Central memory CD4-positive, alpha-beta T cell (primary cell): ENCODE results near the gene MPPED2.

Source experiments
- DNase-seq: peaks from one replicate; pipeline ENCODE4 v3.0.0; 2022

The MPPED2 gene

GRCh38 chr11:30481796-30482195 is 104.4 kb downstream of the MPPED2 start:
- DNase-seq = no peak

DNA sequence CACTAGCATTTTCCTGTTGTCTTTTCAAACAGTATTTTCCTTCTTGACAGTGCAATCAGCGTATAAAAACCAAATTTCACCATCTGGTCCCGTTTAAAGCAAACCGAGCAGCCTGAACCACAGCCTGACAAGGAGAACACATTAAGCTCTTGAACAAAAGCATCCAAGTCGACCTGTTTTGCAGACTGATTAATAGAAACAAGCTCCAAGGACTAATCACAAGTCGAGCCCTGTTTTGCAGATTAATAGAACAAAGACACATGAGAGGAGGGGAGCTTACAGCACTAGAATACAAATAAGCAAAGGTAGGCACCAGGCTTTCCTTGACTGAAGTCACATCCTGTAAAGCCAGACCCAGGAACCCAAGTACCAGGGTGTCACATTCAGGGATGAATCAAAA is 104.8 kb downstream of the MPPED2 start:
- DNase-seq = no peak

DNA sequence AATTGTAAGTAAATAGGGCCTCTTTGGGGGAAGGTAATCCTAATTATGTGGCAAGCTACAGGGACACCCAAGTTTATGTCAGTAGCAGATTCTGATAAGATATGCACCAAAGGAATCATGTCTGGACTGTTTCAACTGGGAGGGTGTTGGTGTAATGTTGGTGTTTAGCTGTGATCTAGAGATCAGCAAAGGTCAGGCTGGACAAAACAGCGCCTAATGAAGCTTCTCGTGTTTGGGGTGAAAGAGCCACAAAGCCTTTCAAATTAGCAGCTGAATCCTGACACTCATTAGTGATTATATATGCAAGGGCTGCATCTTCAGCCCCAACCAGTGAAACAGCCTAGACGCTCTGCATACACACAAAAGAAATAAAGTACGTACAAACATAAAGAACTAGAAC is 106.3 kb downstream of the MPPED2 start:
- DNase-seq = no peak

GRCh38 chr11:30478923-30479322 is 107.2 kb downstream of the MPPED2 start:
- DNase-seq = no peak

DNA sequence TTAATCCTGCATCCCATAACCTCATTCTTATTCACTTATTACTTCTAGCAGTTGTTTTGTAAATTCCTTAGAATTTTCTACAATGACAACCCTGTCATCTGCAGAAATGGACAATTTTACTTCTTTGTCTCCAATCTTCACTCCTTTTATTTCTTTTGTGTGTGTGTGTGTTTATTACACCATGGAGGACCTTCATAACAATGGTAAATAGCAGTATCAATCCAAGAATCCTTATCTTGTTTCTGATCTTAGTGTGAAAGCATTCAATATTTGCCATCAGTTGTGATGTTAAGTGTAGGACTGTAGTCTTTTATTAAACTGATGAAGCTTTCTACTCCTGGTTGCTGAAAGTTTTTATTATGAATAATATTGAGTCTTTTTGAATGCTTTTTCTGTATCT is 109.1 kb downstream of the MPPED2 start:
- no peak for DNase-seq

DNA sequence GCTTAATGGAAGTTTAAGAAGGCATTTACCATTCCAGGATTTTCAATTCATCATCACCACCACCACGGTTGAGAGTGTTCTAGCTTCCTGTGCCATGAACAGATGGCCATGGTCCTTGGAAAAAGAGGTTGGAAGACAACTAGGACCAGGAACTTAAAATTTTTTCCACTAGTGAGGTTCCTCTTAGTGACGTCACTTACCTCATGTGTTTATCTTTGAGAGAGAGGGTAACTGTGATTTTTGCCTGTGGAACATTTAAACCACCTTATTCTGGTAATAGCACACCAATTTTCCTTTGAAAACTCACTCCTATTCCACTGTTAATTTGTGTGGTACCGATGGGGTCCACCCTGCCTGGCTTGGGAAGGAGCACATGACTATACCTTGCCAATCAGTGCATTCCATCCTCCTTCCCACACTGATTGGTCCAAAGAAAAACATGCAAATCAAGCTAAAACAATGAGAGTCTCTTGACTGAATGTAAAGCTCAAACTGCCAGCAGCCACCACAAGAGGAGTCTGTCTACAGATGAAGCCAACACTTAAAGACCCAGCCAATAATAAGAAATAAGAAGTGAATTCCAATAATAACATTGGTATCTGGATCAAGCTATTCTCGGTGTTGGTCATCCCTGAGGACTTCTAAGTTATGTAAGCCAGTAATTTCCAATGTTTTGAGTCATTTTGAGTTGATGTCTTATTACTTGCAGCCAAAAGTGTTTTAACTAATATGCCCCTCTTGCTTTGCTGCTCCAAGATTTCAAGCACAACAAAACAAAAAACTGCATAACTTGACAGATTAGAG is 111.8 kb downstream of the MPPED2 start:
- no peak for DNase-seq

DNA sequence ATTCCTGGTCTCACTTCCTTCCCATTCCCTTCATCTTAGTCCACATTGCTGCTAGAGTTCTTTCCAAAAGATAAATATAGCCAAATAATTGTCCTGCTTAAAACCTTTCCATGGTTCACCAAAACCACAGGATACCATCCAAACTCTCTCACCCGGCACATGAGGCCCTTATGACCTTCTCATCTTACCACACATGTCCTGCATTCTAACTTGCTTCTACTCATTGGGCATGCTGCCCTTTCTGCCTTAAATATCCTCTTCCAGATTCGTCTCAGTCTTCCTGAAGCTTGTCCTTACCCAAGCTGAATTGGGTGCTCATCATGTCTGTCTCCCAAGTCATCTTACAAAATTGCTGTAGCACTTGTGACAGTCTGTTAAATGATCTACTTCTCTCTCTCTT is 114.9 kb downstream of the MPPED2 start:
- DNase-seq = no peak

DNA sequence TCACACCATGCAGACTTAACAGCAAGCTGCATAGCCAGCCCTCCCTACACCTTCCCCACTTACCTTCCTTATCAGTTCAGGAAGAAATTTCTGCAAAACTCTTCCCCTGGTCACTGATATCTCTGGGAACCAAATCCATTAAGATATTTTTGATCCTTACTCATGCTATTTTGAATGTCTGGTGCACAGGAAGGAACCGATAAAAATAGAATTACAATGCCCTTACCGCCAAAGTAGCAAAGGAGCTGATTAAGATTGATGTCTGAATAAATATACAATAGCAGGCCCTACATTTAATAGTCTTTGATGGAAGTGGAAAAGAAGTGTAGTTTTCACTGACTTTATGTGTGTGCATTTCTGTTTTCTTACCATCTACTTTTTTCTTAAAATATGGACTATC is 117.3 kb downstream of the MPPED2 start:
- no peak for DNase-seq

DNA sequence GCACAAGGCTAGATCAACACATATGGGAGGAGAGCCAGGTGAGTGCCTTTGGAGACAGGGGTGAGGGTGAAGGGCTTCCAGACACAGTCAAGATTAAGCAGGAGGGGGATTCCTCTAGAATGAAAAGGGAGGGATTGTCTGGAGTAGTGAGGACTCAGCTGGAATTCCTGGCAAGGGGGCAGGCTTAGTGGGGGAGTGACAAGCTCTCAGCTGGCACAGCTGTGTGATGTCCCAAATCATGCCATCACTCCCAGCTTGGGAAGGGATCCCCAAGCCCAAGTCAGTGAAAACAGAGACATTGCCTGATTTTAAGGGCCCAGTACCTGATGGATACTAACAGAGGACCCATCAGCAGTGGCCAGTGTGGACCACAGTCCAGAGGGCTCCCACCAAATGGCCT is 119.0 kb downstream of the MPPED2 start:
- DNase-seq = no peak

- DNase-seq = no peak
Measured at GRCh38 chr11:30465623-30466022, 120.5 kb downstream of the MPPED2 start.

GRCh38 chr11:30465192-30465591 is 121.0 kb downstream of the MPPED2 start:
- no peak for DNase-seq

DNA sequence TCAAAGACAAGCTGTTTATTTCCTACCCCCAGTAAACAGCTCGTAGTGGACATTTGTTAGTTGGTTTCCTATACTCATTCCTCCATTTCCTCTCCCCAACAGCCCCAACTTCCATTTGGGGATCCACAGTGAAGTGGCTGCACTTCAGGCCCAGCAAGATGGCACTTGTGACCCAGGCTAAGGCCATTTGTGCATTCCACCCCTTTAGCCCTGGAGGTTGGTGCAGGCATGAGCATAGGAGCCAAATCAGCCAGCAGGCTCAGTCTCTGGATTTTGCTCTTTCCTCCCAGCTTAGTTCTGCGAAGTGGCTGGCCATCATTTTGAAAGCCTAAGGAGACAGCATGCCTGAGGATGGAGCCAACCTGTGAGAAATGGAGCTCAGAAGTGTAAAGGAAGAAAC is 122.9 kb downstream of the MPPED2 start:
- no peak for DNase-seq

DNA sequence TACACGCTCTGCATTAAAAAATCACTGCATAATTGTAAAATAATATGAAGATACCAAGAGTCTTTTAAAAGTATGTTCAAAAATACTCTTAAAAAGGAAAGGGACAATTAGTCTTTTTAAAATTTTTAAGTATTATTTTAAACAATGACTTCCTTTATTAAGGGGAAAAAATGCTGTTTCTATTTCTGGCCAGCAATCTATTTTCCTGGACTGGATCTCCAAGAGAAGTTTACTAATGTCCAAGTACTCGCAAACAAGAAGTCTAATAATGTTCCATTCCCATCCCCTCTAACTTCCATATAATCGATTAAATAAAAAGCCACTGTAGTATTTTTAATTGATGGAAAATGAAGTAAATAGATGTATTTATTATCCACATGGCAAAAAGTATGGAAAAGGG is 123.7 kb downstream of the MPPED2 start:
- DNase-seq = no peak

DNA sequence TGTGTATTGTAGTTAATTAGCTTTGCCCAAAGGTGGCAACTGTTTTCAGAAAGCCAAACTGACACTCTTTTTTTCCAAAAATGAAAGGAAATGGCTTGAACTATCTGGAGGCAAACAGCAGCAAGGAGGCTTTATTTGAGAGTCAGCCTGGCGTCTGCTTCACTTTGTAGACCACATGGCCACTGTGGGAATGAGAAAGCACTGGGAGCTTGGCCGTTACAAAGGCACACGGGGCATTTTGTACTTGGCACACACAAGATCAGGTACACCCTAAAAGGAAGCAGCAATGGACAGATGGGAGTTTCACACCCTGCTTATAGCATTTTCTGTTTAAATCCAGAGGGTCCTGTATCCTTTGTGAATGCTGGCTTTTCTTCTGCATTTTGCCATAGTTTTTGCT is 126.3 kb downstream of the MPPED2 start:
- no peak for DNase-seq

DNA sequence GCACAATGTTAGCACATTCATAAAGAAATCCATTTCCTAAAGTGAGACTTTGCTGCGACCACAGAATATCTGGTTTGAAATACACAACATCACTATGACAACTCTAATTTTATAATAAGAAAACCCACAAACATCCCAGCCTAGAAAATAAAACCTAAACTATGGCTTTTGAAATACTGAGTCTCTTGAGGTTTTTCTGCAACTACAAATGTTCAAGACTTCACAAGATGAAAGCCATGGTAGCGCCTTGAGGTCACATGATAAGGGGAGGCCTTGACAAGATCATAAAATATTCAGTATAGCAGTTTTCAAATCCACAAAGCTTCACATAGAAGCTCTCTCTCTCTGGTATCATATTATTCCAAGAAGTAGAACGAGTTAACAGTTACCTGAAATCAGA is 126.8 kb downstream of the MPPED2 start:
- no peak for DNase-seq

DNA sequence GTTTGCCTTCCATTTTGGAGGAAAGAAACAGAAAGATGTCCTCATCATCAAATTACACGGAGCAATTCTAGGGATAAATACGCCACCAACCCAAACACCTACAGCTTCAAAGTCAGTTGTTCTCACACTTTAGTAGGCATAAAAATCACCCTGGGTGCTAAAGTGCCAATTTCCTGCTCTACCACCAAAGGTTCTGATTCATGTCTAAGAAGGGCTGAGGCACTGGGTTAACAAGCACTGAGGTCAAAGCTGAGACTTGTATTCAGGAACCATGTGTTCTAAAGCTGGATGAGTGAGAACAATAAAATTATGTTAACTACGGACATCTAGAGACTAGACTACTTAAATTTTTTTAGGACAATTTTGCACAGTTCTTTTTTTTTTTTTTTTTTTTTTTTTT is 127.6 kb downstream of the MPPED2 start:
- no peak for DNase-seq

DNA sequence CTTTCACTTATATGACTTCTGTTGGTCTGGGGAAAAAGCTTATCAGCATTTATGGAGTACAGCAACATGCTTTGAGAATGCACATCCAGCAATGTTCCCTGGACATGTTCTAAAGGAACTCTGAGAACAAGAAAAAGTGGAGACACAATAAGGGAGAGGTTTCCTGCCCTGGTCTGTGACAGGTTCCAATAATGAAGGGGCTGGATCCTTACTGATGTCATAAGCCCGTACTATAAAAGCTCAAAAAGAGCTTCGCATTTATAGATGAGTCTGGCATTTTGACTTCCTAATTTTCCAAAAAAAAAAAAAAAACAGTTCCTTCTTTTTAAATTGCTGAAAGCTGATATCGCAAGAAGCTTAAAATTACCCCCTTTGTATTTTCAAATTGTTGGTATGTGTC is 129.1 kb downstream of the MPPED2 start:
- no peak for DNase-seq

DNA sequence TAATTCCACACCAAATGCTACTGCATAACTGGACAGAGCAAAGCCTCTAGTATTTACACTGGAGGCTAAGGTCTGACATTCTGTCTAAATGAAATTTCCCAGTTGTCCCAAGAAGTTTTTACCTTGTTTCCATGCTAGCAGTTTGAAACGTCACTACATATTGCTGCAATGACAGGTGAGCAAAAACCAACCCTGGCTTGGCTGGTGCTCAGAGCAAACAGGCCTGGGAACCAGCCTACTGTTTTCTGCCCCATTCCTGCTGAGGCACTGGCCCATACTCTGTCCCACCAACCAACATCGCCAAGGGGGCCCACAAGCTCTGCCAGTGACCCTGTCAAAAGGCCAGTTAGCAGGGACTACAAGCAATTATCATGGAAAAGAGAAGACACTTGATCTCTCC is 131.1 kb downstream of the MPPED2 start:
- DNase-seq = no peak

DNA sequence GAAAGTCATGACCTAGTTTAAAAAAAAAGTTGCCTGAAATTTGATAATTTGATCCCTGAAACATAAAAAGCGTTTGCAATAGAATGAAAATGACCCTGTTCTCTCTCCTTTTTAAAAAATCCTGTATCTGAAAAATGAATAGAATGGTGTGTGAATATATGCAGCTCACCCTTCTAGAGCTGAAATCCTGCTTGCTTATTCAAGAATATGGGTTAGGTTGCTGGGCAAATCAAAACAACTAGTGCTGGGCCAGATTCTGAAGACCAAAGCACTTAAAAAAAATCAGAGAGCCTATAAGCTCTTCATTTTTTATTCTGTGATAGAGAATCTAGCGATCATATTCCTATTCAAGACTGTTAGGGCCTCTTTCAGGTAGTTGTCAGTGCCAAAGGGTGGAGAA is 131.6 kb downstream of the MPPED2 start:
- DNase-seq = no peak

DNA sequence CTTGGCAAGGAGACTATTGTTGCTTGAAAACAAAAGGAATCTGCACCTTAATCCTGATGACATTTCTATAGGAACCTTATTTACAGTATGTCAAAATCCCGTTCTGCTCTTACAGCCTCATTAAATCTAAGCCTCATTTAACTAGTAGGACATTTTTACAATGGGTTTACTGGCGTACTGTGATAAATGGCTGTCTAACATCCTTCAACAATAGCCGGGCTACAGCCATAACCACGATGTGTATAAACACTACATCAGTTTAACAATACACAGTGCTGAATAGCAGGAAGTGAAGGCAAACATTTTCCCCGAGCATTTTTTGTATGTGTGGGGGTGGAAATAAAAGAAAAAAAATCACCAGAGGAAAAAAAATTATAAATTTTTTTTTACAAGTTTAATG is 132.0 kb downstream of the MPPED2 start:
- DNase-seq = no peak

- DNase-seq = no peak
Measured at GRCh38 chr11:30453705-30454104, 132.4 kb downstream of the MPPED2 start.

- DNase-seq = no peak
Measured at GRCh38 chr11:30452842-30453241, 133.3 kb downstream of the MPPED2 start.

- DNase-seq = no peak
Measured at GRCh38 chr11:30452114-30452513, 134.0 kb downstream of the MPPED2 start.

- no peak for DNase-seq
Measured at GRCh38 chr11:30451626-30452025, 134.5 kb downstream of the MPPED2 start.

GRCh38 chr11:30451167-30451566 is 135.0 kb downstream of the MPPED2 start:
- DNase-seq = no peak
